Neutrophil (primary cell): ENCODE data around the gene C14orf180.

Experiments
- H3K27ac ChIP-seq: fragments of 200-600 bp; sonication (generic); 2 replicates; pipeline ENCODE4 v1.5.1; 2016; ENCODE audit warnings: mild to moderate bottlenecking, moderate library complexity
- H3K27me3 ChIP-seq: fragments of 200-600 bp; sonication (generic); 2 replicates; pipeline ENCODE4 v1.6.0; 2016; ENCODE audit warnings: mild to moderate bottlenecking
- H3K36me3 ChIP-seq: fragments of 200-600 bp; sonication (generic); 2 replicates; pipeline ENCODE4 v1.5.1; 2017
- H3K4me1 ChIP-seq, 2 experiments: fragments of 200-600 bp in 1 of 2; sonication (generic) in 1 of 2; 1 replicate in 1 of 2; 2 replicates in 1 of 2; pipeline versions ENCODE4 v1.5.1 to v1.6.1; 2013 to 2016; ENCODE audit warnings: low read depth in 1 of 2, low read length in 1 of 2, mild to moderate bottlenecking in 1 of 2, moderate library complexity in 1 of 2; ENCODE audit not compliant: control insufficient read depth in 1 of 2, insufficient read depth in 1 of 2
- H3K4me3 ChIP-seq, 2 experiments: fragments of 200-600 bp in 1 of 2; sonication (generic) in 1 of 2; 1 replicate in 1 of 2; 2 replicates in 1 of 2; pipeline ENCODE4 v1.5.1; 2013 to 2016; ENCODE audit warnings: low read depth in 1 of 2, low read length in 1 of 2, mild to moderate bottlenecking in 1 of 2, moderate library complexity in 1 of 2
- H3K9me3 ChIP-seq: fragments of 200-600 bp; sonication (generic); 2 replicates; pipeline ENCODE4 v1.5.1; 2016
- CTCF ChIP-seq: fragments of 200-600 bp; sonication (generic); IDR thresholded peaks from 2 replicates; pipeline ENCODE4 v1.5.1; 2016; ENCODE audit warnings: antibody characterized with exemption

Gene C14orf180

GRCh38 chr14:104573930-104574329 is 5.6 kb upstream of the C14orf180 start:
- Histone ChIP-seq H3K27ac (no peak overlapping the region), H3K9me3 (no peaks in the 10 kb centered on the region), H3K36me3 (no peaks in the 10 kb centered on the region), H3K27me3 (peaks cover 6% of the 10 kb centered on the region), H3K4me3 (no peak overlapping the region), H3K4me1 (no peaks in the 10 kb centered on the region)
- no peak for TF ChIP-seq CTCF

GRCh38 chr14:104574536-104574935 is 5.0 kb upstream of the C14orf180 start:
- no peak overlapping the region for H3K4me3 ChIP-seq
- H3K36me3 ChIP-seq, result no peaks in the 10 kb centered on the region
- no peaks in the 10 kb centered on the region for H3K9me3 ChIP-seq
- peaks cover 6% of the 10 kb centered on the region for H3K27me3 ChIP-seq
- TF ChIP-seq CTCF, result no peak
- H3K4me1 ChIP-seq, result no peaks in the 10 kb centered on the region
- no peak overlapping the region for H3K27ac ChIP-seq

- TF ChIP-seq CTCF, result no peak
These were observed 4.5 kb upstream of the C14orf180 start for GRCh38 chr14:104574978-104575583.

GRCh38 chr14:104576232-104576969 is 3.2 kb upstream of the C14orf180 start:
- no peak overlapping the region for H3K27ac ChIP-seq
- H3K36me3 ChIP-seq, result no peaks in the 10 kb centered on the region
- H3K4me1 ChIP-seq, result no peaks in the 10 kb centered on the region
- no peaks in the 10 kb centered on the region for H3K9me3 ChIP-seq
- no peak overlapping the region for H3K4me3 ChIP-seq
- H3K27me3 ChIP-seq, result peaks cover 6% of the 10 kb centered on the region
- no peak for TF ChIP-seq CTCF

More at GRCh38 chr14:104574978-104575583, 4.5 kb upstream of the C14orf180 start:
- H3K4me3 ChIP-seq, result no peak overlapping the region
- H3K9me3 ChIP-seq, result no peaks in the 10 kb centered on the region
- H3K27me3 ChIP-seq, result peaks cover 6% of the 10 kb centered on the region
- no peaks in the 10 kb centered on the region for H3K4me1 ChIP-seq
- H3K27ac ChIP-seq, result no peak overlapping the region
- H3K36me3 ChIP-seq, result no peaks in the 10 kb centered on the region

- Histone ChIP-seq H3K9me3 (no peaks in the 10 kb centered on the region), H3K36me3 (no peaks in the 10 kb centered on the region), H3K27me3 (peaks cover 6% of the 10 kb centered on the region), H3K27ac (no peak overlapping the region), H3K4me3 (no peak overlapping the region), H3K4me1 (no peaks in the 10 kb centered on the region)
- TF ChIP-seq CTCF, result no peak
These were observed 2.6 kb upstream of the C14orf180 start for GRCh38 chr14:104576970-104577332.
